Measurements from ENCODE around the gene SCN1A.
"Not testable (repeated sequence)": the region's sequence is repeated elsewhere in the genome, so short reads cannot be mapped to it uniquely, and the experiment has no call there.

Gene SCN1A

DNA sequence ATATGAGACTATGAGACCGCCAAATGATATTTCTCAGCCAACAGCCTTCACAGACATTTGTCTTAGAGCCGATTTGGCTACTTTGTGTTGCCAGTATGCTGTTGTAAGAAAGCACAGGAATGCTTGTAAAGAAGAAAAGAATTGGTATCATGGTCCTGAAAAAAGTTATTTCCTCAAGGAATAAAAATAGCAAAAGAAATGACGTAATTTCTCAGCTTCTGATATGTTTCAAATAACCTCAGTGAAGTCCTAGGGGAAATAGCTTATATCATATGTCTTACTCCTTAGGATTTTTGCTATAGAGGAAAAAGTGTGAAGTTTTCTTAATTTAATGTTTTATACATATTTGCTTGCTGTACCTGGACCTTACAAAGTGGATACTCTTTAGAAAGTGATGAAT lies 23.0 kb downstream of the SCN1A start:
- no peak overlapping the region for H3K27ac ChIP-seq (ENCODE audit: low read depth, low read length)
- no peak overlapping the region for H3K4me3 ChIP-seq (ENCODE audit: low read length)
- WGBS, result 95% methylated on average over 3 of the region's 3 CpGs

DNA sequence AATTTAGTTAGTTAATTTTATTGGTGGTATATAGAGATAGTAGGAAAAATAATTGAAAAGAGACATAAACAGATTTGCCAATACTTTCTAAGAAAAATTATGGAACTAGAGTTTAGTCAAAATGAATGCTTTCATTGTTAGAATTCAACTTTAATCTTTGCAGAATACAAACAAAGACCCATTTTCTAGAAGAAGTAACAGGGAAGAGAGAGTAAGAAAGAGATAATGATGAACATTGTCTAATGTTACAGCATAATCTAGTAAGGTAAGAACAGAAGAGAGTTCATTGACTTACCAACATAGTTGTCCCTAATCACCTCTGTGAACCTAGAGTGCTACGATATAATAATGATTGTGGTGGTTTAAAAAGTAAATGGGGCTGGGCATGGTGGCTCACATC lies 23.7 kb downstream of the SCN1A start:
- H3K4me3 ChIP-seq (ENCODE audit: low read length), result no peak overlapping the region
- H3K27me3 ChIP-seq (ENCODE audit: insufficient read depth, low read length), result no peaks in the 10 kb centered on the region
- H3K27ac ChIP-seq (ENCODE audit: low read depth, low read length), result no peak overlapping the region
- no peaks in the 10 kb centered on the region for H3K36me3 ChIP-seq (ENCODE audit: insufficient read depth, low read length)
- no peaks in the 10 kb centered on the region for H3K4me1 ChIP-seq (ENCODE audit: insufficient read depth, low read length)
- no peaks in the 10 kb centered on the region for H3K9me3 ChIP-seq (ENCODE audit: insufficient read depth, low read depth, low read length)
- WGBS, result 100% methylated on average over 1 of the region's 1 CpG
- no peak overlapping the region for H3K9ac ChIP-seq (ENCODE audit: low read depth, low read length)

More for the DNA sequence above, 23.0 kb downstream of the SCN1A start:
- Histone ChIP-seq H3K4me1 (ENCODE audit: insufficient read depth, low read length) (no peaks in the 10 kb centered on the region), H3K27me3 (ENCODE audit: insufficient read depth, low read length) (no peaks in the 10 kb centered on the region), H3K36me3 (ENCODE audit: insufficient read depth, low read length) (no peaks in the 10 kb centered on the region), H3K9ac (ENCODE audit: low read depth, low read length) (no peak overlapping the region), H3K9me3 (ENCODE audit: insufficient read depth, low read depth, low read length) (no peaks in the 10 kb centered on the region)

DNA sequence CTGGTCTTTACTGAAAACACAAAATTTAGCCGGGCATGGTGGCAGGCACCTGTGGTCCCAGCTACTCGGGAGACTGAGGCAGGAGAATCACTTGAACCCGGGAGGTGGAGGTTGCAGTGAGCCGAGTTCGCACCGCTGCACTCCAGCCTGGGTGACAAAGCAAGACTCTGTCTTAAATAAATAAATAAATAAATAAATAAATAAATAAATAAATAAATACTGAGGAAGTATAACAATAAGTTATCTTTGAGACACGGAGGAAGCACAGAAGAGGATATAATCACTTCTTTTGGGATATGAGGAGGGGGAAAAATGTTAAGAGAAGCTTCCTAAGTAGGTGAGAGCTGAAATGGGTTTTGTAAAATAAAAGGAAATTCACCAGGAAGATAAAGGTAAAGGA lies 24.5 kb downstream of the SCN1A start:
- WGBS, result 97% methylated on average over 6 of the region's 7 CpGs
- H3K9me3 ChIP-seq (ENCODE audit: insufficient read depth, low read depth, low read length); H3K9ac ChIP-seq (ENCODE audit: low read depth, low read length); H3K4me1 ChIP-seq (ENCODE audit: insufficient read depth, low read length); H3K27ac ChIP-seq (ENCODE audit: low read depth, low read length); H3K4me3 ChIP-seq (ENCODE audit: low read length); H3K27me3 ChIP-seq (ENCODE audit: insufficient read depth, low read length); H3K36me3 ChIP-seq (ENCODE audit: insufficient read depth, low read length): not testable (repeated sequence)

DNA sequence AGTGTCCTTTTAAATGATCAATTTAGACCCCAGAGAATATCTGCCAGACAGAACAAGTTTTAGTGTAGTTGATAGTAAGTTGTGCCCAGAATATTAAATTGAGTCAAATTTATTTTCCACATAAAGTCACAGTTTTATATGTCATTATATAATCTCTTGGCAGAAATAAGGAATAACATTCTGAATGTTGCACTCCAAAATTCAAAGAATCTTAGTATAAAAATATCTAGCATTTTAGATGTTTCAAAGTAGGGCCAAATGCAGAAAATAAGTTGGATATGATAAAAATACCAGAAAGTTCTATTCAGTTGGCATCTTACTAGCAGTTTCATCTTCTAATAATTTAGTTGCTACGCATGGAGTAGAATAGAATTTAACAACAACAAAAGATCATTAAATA lies 33.5 kb downstream of the SCN1A start:
- no peak overlapping the region for H3K9ac ChIP-seq (ENCODE audit: low read depth, low read length)
- WGBS, result 100% methylated on average over 1 of the region's 1 CpG

DNA sequence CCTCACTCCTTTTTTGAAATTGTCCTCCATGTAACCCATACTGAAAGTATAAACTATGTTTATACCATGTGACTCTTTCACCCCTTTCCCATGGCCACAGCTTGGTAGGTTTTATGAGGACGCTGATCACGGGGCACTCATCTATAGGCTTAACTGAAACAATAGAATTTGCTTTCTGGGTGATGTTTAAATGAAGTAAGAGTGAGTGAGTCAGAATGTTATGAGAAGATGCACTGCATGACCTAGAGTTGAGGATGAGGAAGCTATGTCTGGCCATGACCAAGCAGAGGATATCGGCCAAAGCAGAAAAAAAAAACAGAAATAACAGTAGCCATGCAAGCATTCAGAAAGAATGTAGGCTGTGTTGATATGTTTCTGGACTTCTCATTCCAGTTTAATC lies 34.9 kb downstream of the SCN1A start:
- Histone ChIP-seq H3K9ac (ENCODE audit: low read depth, low read length) (no peak overlapping the region), H3K4me3 (ENCODE audit: low read length) (no peak overlapping the region), H3K27ac (ENCODE audit: low read depth, low read length) (no peak overlapping the region), H3K27me3 (ENCODE audit: insufficient read depth, low read length) (no peaks in the 10 kb centered on the region), H3K9me3 (ENCODE audit: insufficient read depth, low read depth, low read length) (no peaks in the 10 kb centered on the region), H3K4me1 (ENCODE audit: insufficient read depth, low read length) (peaks cover 6% of the 10 kb centered on the region; the same call in 1 of the 2 replicates), H3K36me3 (ENCODE audit: insufficient read depth, low read length) (no peaks in the 10 kb centered on the region)
- WGBS, result 92% methylated on average over 3 of the region's 3 CpGs

More for the DNA sequence above, 33.5 kb downstream of the SCN1A start:
- no peak overlapping the region for H3K27ac ChIP-seq (ENCODE audit: low read depth, low read length)
- H3K4me3 ChIP-seq (ENCODE audit: low read length), result no peak overlapping the region
- H3K27me3 ChIP-seq (ENCODE audit: insufficient read depth, low read length), result no peaks in the 10 kb centered on the region
- no peaks in the 10 kb centered on the region for H3K9me3 ChIP-seq (ENCODE audit: insufficient read depth, low read depth, low read length)
- peaks cover 6% of the 10 kb centered on the region; the same call in 1 of the 2 replicates for H3K4me1 ChIP-seq (ENCODE audit: insufficient read depth, low read length)
- H3K36me3 ChIP-seq (ENCODE audit: insufficient read depth, low read length), result no peaks in the 10 kb centered on the region

DNA sequence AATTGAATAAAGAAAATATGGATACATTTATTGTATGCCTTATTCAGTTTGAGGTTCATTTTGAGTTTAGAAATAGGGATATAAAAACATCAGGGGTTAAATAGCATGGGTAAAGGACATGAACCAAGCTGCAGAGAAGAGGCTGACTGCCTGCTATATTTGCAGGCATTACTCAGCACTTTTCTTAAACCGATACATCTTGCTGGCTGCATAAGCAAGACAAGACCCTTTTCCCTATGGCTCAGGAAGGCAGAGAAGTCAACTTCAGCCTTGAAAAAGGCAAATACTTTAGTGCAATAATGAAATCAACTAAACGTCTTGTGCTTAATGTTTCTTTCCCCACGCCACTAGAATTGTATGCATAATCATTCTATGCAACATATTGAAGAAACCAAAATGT lies 36.4 kb downstream of the SCN1A start:
- Histone ChIP-seq H3K4me1 (ENCODE audit: insufficient read depth, low read length) (peaks cover 6% of the 10 kb centered on the region; the same call in 1 of the 2 replicates), H3K27ac (ENCODE audit: low read depth, low read length) (no peak overlapping the region), H3K9ac (ENCODE audit: low read depth, low read length) (no peak overlapping the region), H3K9me3 (ENCODE audit: insufficient read depth, low read depth, low read length) (no peaks in the 10 kb centered on the region), H3K27me3 (ENCODE audit: insufficient read depth, low read length) (no peaks in the 10 kb centered on the region), H3K4me3 (ENCODE audit: low read length) (no peak overlapping the region), H3K36me3 (ENCODE audit: insufficient read depth, low read length) (no peaks in the 10 kb centered on the region)
- 89% methylated on average over 3 of the region's 3 CpGs for WGBS

DNA sequence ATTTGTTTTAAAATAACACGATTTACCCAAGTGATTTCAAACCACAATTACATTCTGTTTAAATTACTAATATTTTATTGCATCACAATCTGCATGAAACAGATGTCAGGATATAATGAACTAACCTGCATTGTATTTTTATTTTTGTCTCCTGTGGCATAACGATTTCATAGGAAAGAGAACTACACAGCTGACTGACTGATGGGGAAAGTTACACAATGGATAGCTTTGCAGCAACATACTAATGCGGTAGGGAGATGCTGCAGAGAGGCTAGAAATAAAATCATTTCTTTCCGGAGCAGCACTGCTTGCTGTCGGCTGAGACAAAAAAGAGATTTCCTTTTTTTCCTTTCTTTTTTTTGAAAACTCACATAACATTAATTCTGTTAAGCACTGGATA lies 36.9 kb downstream of the SCN1A start:
- no peak overlapping the region for H3K9ac ChIP-seq (ENCODE audit: low read depth, low read length)
- H3K27me3 ChIP-seq (ENCODE audit: insufficient read depth, low read length), result no peaks in the 10 kb centered on the region
- 91% methylated on average over 4 of the region's 5 CpGs for WGBS
- H3K36me3 ChIP-seq (ENCODE audit: insufficient read depth, low read length), result no peaks in the 10 kb centered on the region
- H3K27ac ChIP-seq (ENCODE audit: low read depth, low read length), result no peak overlapping the region
- peaks cover 6% of the 10 kb centered on the region; the same call in 1 of the 2 replicates for H3K4me1 ChIP-seq (ENCODE audit: insufficient read depth, low read length)
- H3K9me3 ChIP-seq (ENCODE audit: insufficient read depth, low read depth, low read length), result no peaks in the 10 kb centered on the region
- H3K4me3 ChIP-seq (ENCODE audit: low read length), result no peak overlapping the region

DNA sequence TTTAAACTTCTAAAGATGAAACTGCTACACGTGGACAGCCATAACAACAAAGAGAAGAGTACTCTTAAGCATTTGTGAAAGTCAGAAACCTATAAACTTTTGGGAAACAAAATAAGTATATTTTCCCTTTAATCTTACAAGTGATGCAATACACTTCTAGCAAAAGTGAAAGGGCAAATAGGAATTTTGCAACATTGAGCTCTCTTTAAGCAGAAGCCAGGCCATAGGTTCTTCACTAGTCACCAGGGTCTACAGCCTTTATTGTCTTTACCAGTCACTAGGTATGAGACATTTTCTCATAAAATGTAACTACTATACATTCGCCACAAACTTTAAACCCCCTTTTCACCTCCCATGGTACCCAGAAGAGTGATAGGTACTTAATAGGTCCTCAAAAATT lies 37.5 kb downstream of the SCN1A start:
- no peak overlapping the region for H3K9ac ChIP-seq (ENCODE audit: low read depth, low read length)
- WGBS, result 100% methylated on average over 1 of the region's 2 CpGs
- no peaks in the 10 kb centered on the region for H3K27me3 ChIP-seq (ENCODE audit: insufficient read depth, low read length)
- no peaks in the 10 kb centered on the region for H3K36me3 ChIP-seq (ENCODE audit: insufficient read depth, low read length)
- H3K9me3 ChIP-seq (ENCODE audit: insufficient read depth, low read depth, low read length), result no peaks in the 10 kb centered on the region
- H3K4me1 ChIP-seq (ENCODE audit: insufficient read depth, low read length), result peaks cover 6% of the 10 kb centered on the region; the same call in 1 of the 2 replicates
- H3K27ac ChIP-seq (ENCODE audit: low read depth, low read length), result no peak overlapping the region
- no peak overlapping the region for H3K4me3 ChIP-seq (ENCODE audit: low read length)

DNA sequence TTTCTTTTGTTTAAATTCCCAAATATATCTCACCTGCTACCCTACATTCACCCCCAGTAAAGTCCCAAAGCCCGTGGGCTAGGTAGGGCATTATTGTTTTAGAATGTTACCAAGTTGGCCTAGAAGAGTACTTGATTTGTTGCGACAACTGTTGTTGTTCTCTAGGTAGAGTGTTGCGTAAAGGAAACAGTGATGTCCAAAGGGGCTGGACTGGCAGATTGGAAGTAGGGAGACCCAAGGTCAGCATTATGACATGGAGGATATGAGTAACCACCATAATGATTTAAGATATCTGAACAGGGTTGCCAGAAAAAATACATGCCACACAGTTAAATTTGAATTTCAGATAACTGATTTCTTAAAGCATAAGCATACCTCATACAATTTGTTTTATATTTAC lies 39.2 kb downstream of the SCN1A start:
- no peak overlapping the region for H3K27ac ChIP-seq (ENCODE audit: low read depth, low read length)

DNA sequence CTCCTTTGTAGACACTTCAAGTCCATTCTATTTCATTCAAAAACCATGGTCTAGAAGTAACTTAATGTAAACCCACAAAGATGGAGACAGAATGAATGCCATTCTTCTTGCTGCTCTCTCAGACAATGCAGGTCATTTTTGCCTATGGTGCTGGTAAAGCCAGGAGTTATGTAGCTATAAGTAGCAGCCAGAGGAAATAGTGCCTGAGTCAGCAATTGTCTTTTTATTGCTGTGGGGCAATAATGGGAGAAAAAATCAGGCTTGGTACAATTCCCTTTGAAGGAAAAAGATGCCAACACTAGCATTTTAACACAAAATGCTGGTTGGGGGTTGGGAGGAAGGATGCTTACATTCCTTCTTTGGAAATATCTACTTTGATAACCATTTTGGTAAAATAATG lies 43.5 kb downstream of the SCN1A start:
- H3K36me3 ChIP-seq (ENCODE audit: insufficient read depth, low read length), result no peaks in the 10 kb centered on the region
- H3K9me3 ChIP-seq (ENCODE audit: insufficient read depth, low read depth, low read length), result no peaks in the 10 kb centered on the region
- no peaks in the 10 kb centered on the region for H3K27me3 ChIP-seq (ENCODE audit: insufficient read depth, low read length)
- no peaks in the 10 kb centered on the region for H3K4me1 ChIP-seq (ENCODE audit: insufficient read depth, low read length)
- H3K4me3 ChIP-seq (ENCODE audit: low read length), result no peak overlapping the region
- no peak overlapping the region for H3K27ac ChIP-seq (ENCODE audit: low read depth, low read length)
- no peak overlapping the region for H3K9ac ChIP-seq (ENCODE audit: low read depth, low read length)

More for the DNA sequence above, 39.2 kb downstream of the SCN1A start:
- Histone ChIP-seq H3K4me3 (ENCODE audit: low read length) (no peak overlapping the region), H3K4me1 (ENCODE audit: insufficient read depth, low read length) (peaks cover 6% of the 10 kb centered on the region; the same call in 1 of the 2 replicates), H3K9me3 (ENCODE audit: insufficient read depth, low read depth, low read length) (no peaks in the 10 kb centered on the region), H3K27me3 (ENCODE audit: insufficient read depth, low read length) (no peaks in the 10 kb centered on the region), H3K9ac (ENCODE audit: low read depth, low read length) (no peak overlapping the region), H3K36me3 (ENCODE audit: insufficient read depth, low read length) (no peaks in the 10 kb centered on the region)
- WGBS, result 93% methylated on average over 3 of the region's 3 CpGs

DNA sequence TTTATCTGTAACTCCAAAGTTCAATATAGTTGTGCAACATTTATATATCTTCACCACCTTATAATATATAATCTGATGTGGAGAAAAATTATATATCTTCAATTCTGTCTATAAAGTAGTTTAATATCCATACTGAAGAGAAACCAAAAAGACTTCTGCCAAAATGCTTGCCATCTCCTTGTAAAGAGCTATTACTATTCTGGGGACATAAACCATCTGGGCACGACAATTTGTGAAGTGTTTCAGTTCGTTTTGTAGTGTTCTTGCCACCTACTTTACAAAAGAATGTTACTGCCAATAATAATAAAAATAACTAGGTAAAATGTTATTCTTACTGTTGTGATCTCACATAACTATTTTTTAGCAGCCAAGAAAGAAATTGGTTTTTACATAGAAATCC lies 45.1 kb downstream of the SCN1A start:
- WGBS, result 69% methylated on average over 2 of the region's 2 CpGs
- Histone ChIP-seq H3K9ac (ENCODE audit: low read depth, low read length) (no peak overlapping the region), H3K4me3 (ENCODE audit: low read length) (no peak overlapping the region), H3K9me3 (ENCODE audit: insufficient read depth, low read depth, low read length) (no peaks in the 10 kb centered on the region), H3K36me3 (ENCODE audit: insufficient read depth, low read length) (no peaks in the 10 kb centered on the region), H3K27ac (ENCODE audit: low read depth, low read length) (no peak overlapping the region), H3K4me1 (ENCODE audit: insufficient read depth, low read length) (no peaks in the 10 kb centered on the region), H3K27me3 (ENCODE audit: insufficient read depth, low read length) (no peaks in the 10 kb centered on the region)

DNA sequence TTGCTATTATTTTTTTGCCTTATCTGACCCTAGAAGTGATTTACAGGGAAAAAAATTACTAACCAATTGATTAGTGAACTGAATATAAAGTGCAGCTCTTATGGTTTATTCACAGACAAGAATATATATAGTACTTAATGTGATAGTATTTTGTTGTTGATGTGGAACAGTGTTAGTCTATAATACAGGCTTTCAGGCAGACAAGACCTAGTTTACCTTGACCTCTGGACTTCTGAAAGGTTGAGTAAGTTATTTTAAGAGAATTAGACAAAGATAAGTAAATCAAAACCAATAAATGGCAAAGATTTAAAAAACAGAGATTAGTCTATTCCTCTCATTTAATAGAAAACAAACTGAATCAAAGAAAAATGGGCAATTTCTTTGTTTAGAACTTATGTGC lies 46.0 kb downstream of the SCN1A start:
- H3K4me1 ChIP-seq (ENCODE audit: insufficient read depth, low read length), result no peaks in the 10 kb centered on the region
- no peak overlapping the region for H3K4me3 ChIP-seq (ENCODE audit: low read length)
- H3K27ac ChIP-seq (ENCODE audit: low read depth, low read length), result no peak overlapping the region
- no peaks in the 10 kb centered on the region for H3K36me3 ChIP-seq (ENCODE audit: insufficient read depth, low read length)
- no peak overlapping the region for H3K9ac ChIP-seq (ENCODE audit: low read depth, low read length)
- H3K9me3 ChIP-seq (ENCODE audit: insufficient read depth, low read depth, low read length), result no peaks in the 10 kb centered on the region
- H3K27me3 ChIP-seq (ENCODE audit: insufficient read depth, low read length), result no peaks in the 10 kb centered on the region

All from HUES64 (cell line).